ENCODE results near the gene SPINK7. TPM values are rescaled to one million over a fixed set of nuclear protein-coding genes. Genes with fewer than 3 reads are reported as not detected.
A peak's percentile ranks its signal among the peaks of the same experiment; 100 is the strongest.
"Not testable (repeated sequence)": the region's sequence is repeated elsewhere in the genome, so short reads cannot be mapped to it uniquely, and the experiment has no call there.

Gene SPINK7
- polyA plus RNA-seq, 3 donors from 2014 or later, result not detected

GRCh38 chr5:148320011-148320963, 8.1 kb downstream of the SPINK7 start:
- not testable (repeated sequence) for H3K27ac Mint-ChIP-seq
- H3K4me3 Mint-ChIP-seq, result peak overlapping the region; percentile 48 to 62 (median 55)

DNA sequence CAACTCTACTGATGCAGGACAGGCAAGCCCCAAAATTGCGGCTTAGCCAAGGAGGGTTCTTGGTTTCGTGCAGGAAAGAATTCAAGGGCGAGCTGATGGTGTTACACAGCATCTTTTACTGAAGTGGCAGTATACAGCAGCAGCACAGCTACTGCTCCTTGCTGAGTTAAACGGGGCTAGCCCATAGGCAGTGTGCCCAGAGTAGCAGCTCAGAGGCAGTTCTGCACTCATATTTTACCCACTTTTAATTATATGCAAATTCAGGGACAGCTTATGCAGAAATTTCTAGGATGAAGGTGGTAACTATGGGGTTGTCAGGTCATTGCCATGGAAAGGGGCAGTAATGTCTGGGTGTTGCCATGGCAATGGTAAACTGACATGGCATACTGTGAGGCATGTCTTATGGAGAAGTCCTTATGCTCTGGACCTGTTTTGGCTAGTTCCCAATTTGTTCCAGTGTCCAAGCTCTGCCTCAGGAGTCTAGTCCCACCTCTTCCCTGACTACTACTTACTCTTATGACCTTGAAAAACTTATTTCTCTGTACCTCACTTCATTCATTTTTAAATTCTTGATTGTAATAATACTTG, 21.1 kb downstream of the SPINK7 start:
- no peak overlapping the region for H3K4me3 Mint-ChIP-seq
- no peaks in the 10 kb centered on the region for H3K36me3 Mint-ChIP-seq
- no peaks in the 10 kb centered on the region for H3K4me1 Mint-ChIP-seq
- peaks cover 0 to 14% (median 12%) of the 10 kb centered on the region in 6 donors for H3K9me3 Mint-ChIP-seq
- no peak overlapping the region for H3K27ac Mint-ChIP-seq
- H3K27me3 Mint-ChIP-seq (ENCODE audit: low read depth in 3 of 3), result peaks cover 2 to 7% (median 5%) of the 10 kb centered on the region in 3 donors
- no peak for DNase-seq

More at GRCh38 chr5:148320011-148320963, 8.1 kb downstream of the SPINK7 start:
- DNase-seq; H3K9me3 Mint-ChIP-seq; H3K36me3 Mint-ChIP-seq; H3K4me1 Mint-ChIP-seq; H3K27me3 Mint-ChIP-seq (ENCODE audit: low read depth in 3 of 3): not testable (repeated sequence)

GRCh38 chr5:148335259-148335658, 23.0 kb downstream of the SPINK7 start, which contains the start of gene SPINK9:
TSS of gene SPINK9 (plus strand) at chr5:148335559. CDS start at chr5:148335614, 55 bp downstream.
- no peak within 1 kb of the TSS for H3K4me3 Mint-ChIP-seq
- no peaks in the 10 kb centered on the region for H3K4me1 Mint-ChIP-seq
- peaks cover 0 to 12% (median 7%) of the 10 kb centered on the region in 6 donors for H3K9me3 Mint-ChIP-seq
- DNase-seq, result no peak
- no peak within 1 kb of the TSS for H3K27ac Mint-ChIP-seq
- peaks cover 0 to 2% (median 2%) of the 10 kb centered on the region in 3 donors for H3K27me3 Mint-ChIP-seq (ENCODE audit: low read depth in 3 of 3)
- H3K36me3 Mint-ChIP-seq, result no peaks in the 10 kb centered on the region

DNA sequence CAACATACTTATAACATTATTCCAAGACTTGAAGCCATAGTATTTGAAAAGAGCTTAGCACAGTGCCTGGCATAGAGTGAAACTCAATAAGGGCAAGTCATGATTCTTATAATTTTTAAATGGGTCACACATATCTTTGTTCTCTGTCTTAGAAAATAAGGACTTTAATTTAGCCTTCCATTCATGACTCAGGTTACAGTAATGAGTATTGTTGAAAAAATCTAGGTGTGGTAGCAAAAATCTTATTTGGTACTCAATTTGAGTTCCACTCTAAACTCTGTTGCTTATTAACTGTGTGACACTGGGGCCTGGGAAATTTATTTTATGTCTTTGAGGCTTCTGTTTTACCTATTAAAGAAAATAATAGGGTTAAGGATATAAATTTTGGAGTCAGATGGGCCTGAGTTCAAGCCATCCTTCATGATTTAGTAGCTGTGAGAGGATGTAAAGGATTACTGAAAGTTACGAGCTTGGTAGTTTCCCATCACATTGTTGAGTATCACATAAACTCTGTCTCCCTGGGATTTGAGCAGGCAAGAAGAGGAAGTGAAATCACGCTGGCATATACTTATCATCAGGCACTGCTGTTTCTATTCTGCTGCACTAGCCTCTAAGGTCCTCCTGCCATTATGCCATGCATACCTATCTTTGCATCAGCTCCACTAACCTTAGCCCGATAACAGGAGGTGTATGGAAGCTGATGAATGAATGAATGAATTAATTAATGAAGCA, 24.6 kb downstream of the SPINK7 start:
- Mint-ChIP-seq H3K4me3 (no peak overlapping the region), H3K4me1 (no peaks in the 10 kb centered on the region), H3K9me3 (peaks cover 0 to 6% (median 0%) of the 10 kb centered on the region in 6 donors), H3K27ac (no peak overlapping the region), H3K27me3 (ENCODE audit: low read depth in 3 of 3) (peaks cover 0 to 4% (median 0%) of the 10 kb centered on the region in 3 donors), H3K36me3 (peaks cover 0 to 2% (median 0%) of the 10 kb centered on the region in 3 donors)
- no peak for DNase-seq

DNA sequence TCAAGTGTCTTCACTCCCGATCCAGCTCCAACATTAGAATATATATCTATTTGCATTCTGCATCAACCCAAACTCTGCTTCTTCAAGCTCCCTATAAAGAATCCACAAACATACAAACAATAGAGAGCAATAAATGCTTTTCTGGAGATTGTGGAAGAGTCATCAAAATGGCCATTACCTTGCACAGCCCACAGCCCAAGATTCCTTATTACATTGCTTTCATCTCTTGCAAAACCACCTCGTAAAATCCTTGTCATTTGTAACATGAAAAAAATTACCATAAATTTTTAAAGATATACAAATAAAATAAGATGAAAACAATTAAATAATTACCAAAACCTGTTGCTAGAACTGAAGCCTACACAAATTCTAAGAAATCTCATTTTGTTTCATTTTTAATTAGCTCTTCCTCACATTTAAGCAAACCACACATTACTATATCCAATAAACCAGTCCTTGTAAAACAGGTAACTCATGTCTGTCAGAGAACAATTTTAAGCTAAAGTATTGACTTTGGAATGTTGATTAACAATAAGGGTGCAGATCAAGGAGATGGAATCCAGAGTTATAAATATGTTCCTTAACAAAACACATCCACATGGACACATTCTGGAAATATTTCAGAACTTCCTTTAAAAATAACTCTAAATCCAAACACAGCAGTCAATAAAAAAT, 30.3 kb downstream of the SPINK7 start:
- DNase-seq, result no peak
- Mint-ChIP-seq H3K36me3 (peaks cover 0 to 4% (median 3%) of the 10 kb centered on the region in 3 donors), H3K27me3 (ENCODE audit: low read depth in 3 of 3) (peaks cover 0 to 5% (median 0%) of the 10 kb centered on the region in 3 donors), H3K9me3 (no peaks in the 10 kb centered on the region), H3K4me1 (no peaks in the 10 kb centered on the region), H3K4me3 (no peak overlapping the region), H3K27ac (no peak overlapping the region)

DNA sequence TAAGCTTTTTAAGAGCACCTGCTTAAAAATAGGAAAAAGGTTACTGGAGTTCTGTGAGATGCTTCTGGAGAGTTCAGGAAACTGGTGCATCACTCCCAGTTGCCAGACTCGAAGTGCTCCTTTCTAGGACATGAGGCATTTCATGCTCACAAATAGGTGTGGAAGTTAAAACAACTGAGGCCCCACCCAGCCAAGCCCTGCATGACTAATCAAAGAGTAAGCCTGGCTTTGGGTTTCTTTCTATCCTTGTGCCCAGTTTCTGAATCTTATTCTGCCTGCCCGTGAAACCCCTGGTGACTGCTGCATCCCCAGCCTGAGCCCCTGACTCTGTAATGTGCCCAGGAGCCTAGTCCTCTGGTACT, 30.8 kb downstream of the SPINK7 start:
- Mint-ChIP-seq H3K9me3 (no peaks in the 10 kb centered on the region), H3K27ac (no peak overlapping the region), H3K4me1 (no peaks in the 10 kb centered on the region), H3K36me3 (peaks cover 0 to 4% (median 3%) of the 10 kb centered on the region in 3 donors), H3K4me3 (no peak overlapping the region), H3K27me3 (ENCODE audit: low read depth in 3 of 3) (peaks cover 0 to 5% (median 0%) of the 10 kb centered on the region in 3 donors)
- DNase-seq, result no peak

- no peaks in the 10 kb centered on the region for H3K9me3 Mint-ChIP-seq
- H3K4me3 Mint-ChIP-seq, result no peak overlapping the region
- no peak for DNase-seq
- no peak overlapping the region for H3K27ac Mint-ChIP-seq
- peaks cover 0 to 4% (median 3%) of the 10 kb centered on the region in 3 donors for H3K36me3 Mint-ChIP-seq
- no peaks in the 10 kb centered on the region for H3K4me1 Mint-ChIP-seq
- peaks cover 0 to 3% (median 0%) of the 10 kb centered on the region in 3 donors for H3K27me3 Mint-ChIP-seq (ENCODE audit: low read depth in 3 of 3)
Measured at GRCh38 chr5:148343603-148344487, 31.6 kb downstream of the SPINK7 start.

DNA sequence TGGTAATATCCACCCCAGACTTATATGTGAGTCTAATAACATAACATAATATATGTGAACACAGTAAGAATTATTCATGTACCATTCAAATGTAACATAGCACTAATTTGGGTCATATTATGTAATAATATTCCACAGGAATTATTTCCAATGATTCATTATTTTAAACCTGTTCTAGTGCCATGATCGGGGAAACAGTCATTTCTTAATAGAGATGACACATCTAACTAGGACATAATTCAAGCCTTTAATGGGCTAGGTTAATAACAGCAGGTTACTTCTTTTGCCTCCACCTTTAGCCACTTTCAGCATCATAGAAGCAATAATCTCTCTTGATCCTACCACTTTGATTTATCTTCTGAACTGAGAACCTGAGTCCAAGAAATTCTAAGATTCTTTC, 35.5 kb downstream of the SPINK7 start:
- peaks cover 0 to 2% (median 0%) of the 10 kb centered on the region in 3 donors for H3K27me3 Mint-ChIP-seq (ENCODE audit: low read depth in 3 of 3)
- DNase-seq, result no peak
- peaks cover 0 to 1% (median 0%) of the 10 kb centered on the region in 3 donors for H3K36me3 Mint-ChIP-seq
- no peaks in the 10 kb centered on the region for H3K9me3 Mint-ChIP-seq
- no peaks in the 10 kb centered on the region for H3K4me1 Mint-ChIP-seq
- H3K27ac Mint-ChIP-seq, result no peak overlapping the region
- no peak overlapping the region for H3K4me3 Mint-ChIP-seq

GRCh38 chr5:148352696-148353095, 40.5 kb downstream of the SPINK7 start:
- Mint-ChIP-seq H3K9me3 (no peaks in the 10 kb centered on the region), H3K27ac (no peak overlapping the region), H3K36me3 (no peaks in the 10 kb centered on the region), H3K4me1 (no peaks in the 10 kb centered on the region), H3K4me3 (no peak overlapping the region), H3K27me3 (ENCODE audit: low read depth in 3 of 3) (peaks cover 0 to 11% (median 0%) of the 10 kb centered on the region in 3 donors)
- no peak for DNase-seq

- no peak overlapping the region for H3K27ac Mint-ChIP-seq
- no peak overlapping the region for H3K4me3 Mint-ChIP-seq
- no peak for DNase-seq
- peaks cover 0 to 11% (median 0%) of the 10 kb centered on the region in 3 donors for H3K27me3 Mint-ChIP-seq (ENCODE audit: low read depth in 3 of 3)
- H3K4me1 Mint-ChIP-seq, result no peaks in the 10 kb centered on the region
- H3K9me3 Mint-ChIP-seq, result no peaks in the 10 kb centered on the region
- no peaks in the 10 kb centered on the region for H3K36me3 Mint-ChIP-seq
Measured at GRCh38 chr5:148353634-148354033, 41.4 kb downstream of the SPINK7 start.

GRCh38 chr5:148364343-148364742, 52.1 kb downstream of the SPINK7 start:
- Mint-ChIP-seq H3K4me1 (no peaks in the 10 kb centered on the region), H3K27ac (no peak overlapping the region), H3K36me3 (peaks cover 0 to 7% (median 0%) of the 10 kb centered on the region in 3 donors), H3K27me3 (ENCODE audit: low read depth in 3 of 3) (peaks cover 0 to 7% (median 2%) of the 10 kb centered on the region in 3 donors), H3K4me3 (no peak overlapping the region), H3K9me3 (peaks cover 0 to 13% (median 7%) of the 10 kb centered on the region in 6 donors)
- no peak for DNase-seq
